Colon (tissue), 2 donors: Measurements from ENCODE around the gene CRMP1.
"Not testable (repeated sequence)": the region's sequence is repeated elsewhere in the genome, so short reads cannot be mapped to it uniquely, and the experiment has no call there.

Experiments used
- FAIRE-seq: peaks from 2 replicates; lab custom pipeline; 2012; peaks lifted over from hg19 to GRCh38; lab: Jason Lieb, UNC
- donor health status: control.
- donor health status: control.

CRMP1 gene

GRCh38 chr4:5856362-5856761 lies 36.5 kb downstream of the CRMP1 start:
- peak; percentile 38 for FAIRE-seq

- FAIRE-seq = no peak
Measured at GRCh38 chr4:5854929-5855328, 38.0 kb downstream of the CRMP1 start.

GRCh38 chr4:5852523-5853202 lies 40.2 kb downstream of the CRMP1 start:
- FAIRE-seq = no peak

GRCh38 chr4:5851637-5852301 lies 41.1 kb downstream of the CRMP1 start:
- FAIRE-seq = no peak

GRCh38 chr4:5845035-5845905 lies 47.6 kb downstream of the CRMP1 start:
- FAIRE-seq = no peak

- FAIRE-seq = no peak
Measured at GRCh38 chr4:5843573-5844530, 49.0 kb downstream of the CRMP1 start.

GRCh38 chr4:5842456-5842855 lies 50.4 kb downstream of the CRMP1 start:
- FAIRE-seq = no peak

GRCh38 chr4:5839751-5840674 lies 52.9 kb downstream of the CRMP1 start:
- no peak for FAIRE-seq

- no peak for FAIRE-seq
Measured at GRCh38 chr4:5839332-5839731, 53.6 kb downstream of the CRMP1 start.

- FAIRE-seq = not testable (repeated sequence)
Measured at GRCh38 chr4:5837483-5837882, 55.4 kb downstream of the CRMP1 start.

GRCh38 chr4:5836943-5837342 lies 55.9 kb downstream of the CRMP1 start:
- no peak for FAIRE-seq

- no peak for FAIRE-seq
Measured at GRCh38 chr4:5828005-5828391, 64.9 kb downstream of the CRMP1 start.

GRCh38 chr4:5827108-5828004 lies 65.5 kb downstream of the CRMP1 start:
- no peak for FAIRE-seq

- FAIRE-seq = no peak
Measured at GRCh38 chr4:5826437-5827107, 66.3 kb downstream of the CRMP1 start.

GRCh38 chr4:5825321-5826041 lies 67.4 kb downstream of the CRMP1 start:
- FAIRE-seq = no peak

- FAIRE-seq = no peak
Measured at GRCh38 chr4:5824635-5825034, 68.3 kb downstream of the CRMP1 start.

- no peak for FAIRE-seq
Measured at GRCh38 chr4:5824227-5824626, 68.7 kb downstream of the CRMP1 start.

- no peak for FAIRE-seq
Measured at GRCh38 chr4:5823542-5824211, 69.2 kb downstream of the CRMP1 start.
